Stomach (tissue), 4 donors: ENCODE data around the gene LRRC3.

Source experiments
- CTCF ChIP-seq, 7 experiments: fragments of 450-650 bp in 4 of 7; fragments of 200-600 bp in 3 of 7; sonication (generic) in 3 of 7; IDR thresholded peaks; one replicate each; pipeline ENCODE4 v1.5.1; 2016 to 2019; ENCODE audit warnings: antibody characterized with exemption in 7 of 7, control low read depth in 2 of 7, mild to moderate bottlenecking in 1 of 7
- EP300 ChIP-seq: sonication (generic); formaldehyde crosslinking; IDR thresholded peaks from one replicate; pipeline ENCODE4 v1.6.1; 2017; ENCODE audit warnings: antibody characterized with exemption
- POLR2A ChIP-seq, 4 donors: fragments of 450-650 bp; IDR thresholded peaks; one replicate each; pipeline ENCODE4 v1.6.1; 2016; ENCODE audit warnings: antibody characterized with exemption in 4 of 4, control low read depth in 2 of 4, mild to moderate bottlenecking in 1 of 4, moderate library complexity in 1 of 4

DNA sequence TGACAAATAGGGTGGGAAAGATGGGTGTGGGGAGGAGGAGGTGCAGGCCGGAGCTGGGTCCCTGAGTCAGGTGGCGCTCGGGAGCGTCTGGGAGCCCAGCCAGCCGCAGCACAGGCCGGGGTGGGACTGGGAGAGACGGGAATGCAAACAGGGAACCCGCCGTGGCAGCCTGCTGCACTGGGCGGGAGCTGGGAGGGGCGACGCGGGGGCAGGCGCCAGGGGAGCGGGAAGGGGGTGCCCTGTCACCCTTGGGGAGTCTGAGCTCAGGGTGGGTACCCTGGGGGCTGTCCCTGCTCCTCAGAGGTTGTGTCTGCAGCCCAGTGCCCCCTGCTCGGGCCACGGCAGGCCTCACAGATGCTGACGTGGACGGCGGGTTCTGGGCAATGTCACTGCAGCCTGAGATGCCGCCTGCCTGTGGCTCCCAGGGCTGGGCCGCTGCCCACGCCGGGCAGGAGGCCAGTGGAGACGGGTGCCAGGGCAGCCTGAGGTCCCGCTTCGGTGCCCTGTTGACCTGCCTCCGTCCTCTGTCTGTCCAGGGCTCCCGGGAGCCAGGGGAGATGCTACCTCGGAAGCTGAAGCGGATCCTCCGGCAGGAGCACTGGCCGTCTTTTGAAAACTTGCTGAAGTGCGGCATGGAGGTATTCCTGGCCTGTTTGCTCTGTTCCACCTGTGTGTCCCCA, 16.6 kb upstream of the LRRC3 start:
- TF ChIP-seq CTCF (IDR thresholded peaks at IDR 0.05) = no peak
- no peak for TF ChIP-seq POLR2A (IDR thresholded peaks at IDR 0.05)
- peak; percentile 64 for TF ChIP-seq EP300
